RWPE1 (cell line): ENCODE results near the gene ADISSP.

Experiments used
- CTCF ChIA-PET: fragments of 350-600 bp; sonication (Branson Sonifier 250); formaldehyde crosslinking; extraction: SDS; loops from one replicate; lab custom pipeline; 2021; lab: Yijun Ruan, JAX
- POLR2A ChIA-PET: fragments of 400-600 bp; formaldehyde crosslinking; extraction: SDS; loops from one replicate; lab custom pipeline; 2020; ENCODE audit warnings: antibody characterized with exemption; ENCODE audit not compliant: low non-redundant PET; lab: Yijun Ruan, JAX
- DNase-seq: peaks from one replicate; pipeline ENCODE4 v3.0.0; 2012; ENCODE audit warnings: low spot score
- H3K27ac ChIP-seq: fragments of 450-650 bp; 2 replicates; pipeline ENCODE4 v1.5.1; 2017
- CTCF ChIP-seq: fragments of 450-650 bp; conservative IDR thresholded peaks from 2 replicates; pipeline ENCODE4 v1.5.1; 2017; ENCODE audit warnings: low read depth, mild to moderate bottlenecking

Gene ADISSP

GRCh38 chr20:3798908-3799248 lies 31.3 kb upstream of the ADISSP start:
- CTCF ChIA-PET = interaction anchor here (2.5 kb wide), 1 partner anchor 20 kb away, joined by 10 read pairs; no protein-coding TSS in a partner anchor
- POLR2A ChIA-PET = no interaction called here
- no peak for TF ChIP-seq CTCF
- peak overlapping the region; percentile 100 for H3K27ac ChIP-seq
- no peak for DNase-seq

- no peak for TF ChIP-seq CTCF
- POLR2A ChIA-PET = no interaction called here
- DNase-seq = no peak
- H3K27ac ChIP-seq = peak overlapping the region; percentile 100
- CTCF ChIA-PET = interaction anchor here (0.7 kb wide), 1 partner anchor 139 kb away, joined by 6 read pairs; no protein-coding TSS in a partner anchor
Observed at GRCh38 chr20:3798373-3798768, 30.8 kb upstream of the ADISSP start.

- DNase-seq = peak; percentile 62
- ChIA-PET POLR2A (no interaction called here), CTCF (interaction anchor here (0.7 to 3.5 kb wide), 2 partner anchors 21 to 140 kb away, joined by 6 to 17 read pairs; no protein-coding TSS in a partner anchor)
- no peak for TF ChIP-seq CTCF
- peak overlapping the region; percentile 100 for H3K27ac ChIP-seq
Observed at GRCh38 chr20:3797592-3798372, 30.2 kb upstream of the ADISSP start.

- CTCF ChIA-PET = interaction anchor here (3.5 kb wide), 1 partner anchor 21 kb away, joined by 17 read pairs; no protein-coding TSS in a partner anchor
- POLR2A ChIA-PET = no interaction called here
- H3K27ac ChIP-seq = peak overlapping the region; percentile 100
- TF ChIP-seq CTCF = no peak
- DNase-seq = no peak
Observed at GRCh38 chr20:3797226-3797545, 29.6 kb upstream of the ADISSP start.

GRCh38 chr20:3796477-3797225 lies 29.1 kb upstream of the ADISSP start:
- POLR2A ChIA-PET = interaction anchor here (0.5 to 0.6 kb wide), 2 partner anchors 10 to 1289 kb away, joined by 6 to 13 read pairs; partner anchors contain the start of gene CENPB
- peak overlapping the region; percentile 100 for H3K27ac ChIP-seq
- TF ChIP-seq CTCF = no peak

More at GRCh38 chr20:3796477-3797225, 29.1 kb upstream of the ADISSP start:
- no peak for DNase-seq
- CTCF ChIA-PET = interaction anchor here (1.0 to 3.5 kb wide), 3 partner anchors 22 to 86 kb away, joined by 3 to 17 read pairs (median 7); partner anchors contain the start of gene AP5S1
